ES-I3 (cell line): Measurements from ENCODE around the gene KLHDC4.
"Not testable (repeated sequence)": the region's sequence is repeated elsewhere in the genome, so short reads cannot be mapped to it uniquely, and the experiment has no call there.

Source experiments
- H3K36me3 ChIP-seq: 2 replicates; pipeline ENCODE4 v1.6.1; 2013; ENCODE audit warnings: mild to moderate bottlenecking, low read length, control low read depth, moderate library complexity; ENCODE audit not compliant: insufficient read depth
- H3K4me1 ChIP-seq: 2 replicates; pipeline ENCODE4 v1.6.1; 2013; ENCODE audit warnings: mild to moderate bottlenecking, control low read depth, low read length; ENCODE audit not compliant: insufficient read depth
- H3K9ac ChIP-seq: 2 replicates; pipeline ENCODE4 v1.6.1; 2013; ENCODE audit warnings: low read depth, mild to moderate bottlenecking, low read length, moderate library complexity
- H3K9me3 ChIP-seq: 2 replicates; pipeline ENCODE4 v1.6.1; 2013; ENCODE audit warnings: mild to moderate bottlenecking, low read length, moderate library complexity; ENCODE audit not compliant: control insufficient read depth, insufficient read depth

The KLHDC4 gene

DNA sequence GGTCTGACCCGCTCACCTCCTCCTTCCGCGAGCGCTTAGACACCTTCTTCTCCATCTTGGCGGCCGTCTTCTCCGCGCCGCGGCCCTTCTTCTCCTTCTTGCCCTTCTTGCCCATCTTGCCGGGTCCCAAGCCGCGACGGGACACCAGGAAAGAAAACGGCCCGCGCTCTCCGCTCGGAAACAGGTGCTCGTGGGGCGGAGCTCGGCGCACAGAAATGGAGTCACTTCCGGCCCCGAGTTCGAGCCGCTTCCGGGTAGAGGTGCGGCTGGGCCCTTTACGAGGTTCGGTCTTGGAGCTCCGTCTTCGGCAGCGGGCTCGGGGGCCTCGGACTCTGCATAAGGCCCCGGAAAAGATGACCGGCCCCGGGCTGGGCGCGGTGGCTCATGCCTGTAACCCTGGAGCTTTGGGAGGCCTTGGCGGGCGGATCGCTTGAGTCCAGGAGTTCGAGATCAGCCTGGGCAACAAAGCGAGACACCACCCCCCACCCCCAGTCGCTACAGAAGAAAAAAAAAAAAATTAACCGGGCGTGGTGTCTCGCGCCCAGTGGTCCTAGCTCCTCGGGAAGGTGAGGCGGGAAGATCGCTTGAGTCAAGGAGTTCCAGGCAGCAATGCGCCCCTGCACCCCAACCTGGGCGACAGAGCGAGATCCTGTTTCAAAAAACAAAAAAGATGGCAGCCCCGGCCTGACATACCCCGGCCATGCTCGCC, at the start of gene KLHDC4:
Gene KLHDC4, minus strand, starts transcription at position 211 of the 709 bp plus-strand sequence. Its CDS starts 96 bp downstream, at position 115.
- H3K9me3 ChIP-seq, result no peaks in the 10 kb centered on the region
- H3K4me1 ChIP-seq, result no peaks in the 10 kb centered on the region
- H3K36me3 ChIP-seq, result peaks cover 24% of the 10 kb centered on the region; the same call in 1 of the 2 replicates
- peak within 1 kb of the TSS; percentile 97 for H3K9ac ChIP-seq

- Histone ChIP-seq H3K4me1 (peaks cover 7% of the 10 kb centered on the region; the same call in 1 of the 2 replicates), H3K9ac (no peak overlapping the region), H3K36me3 (no peaks in the 10 kb centered on the region), H3K9me3 (peaks cover 8% of the 10 kb centered on the region; the same call in 1 of the 2 replicates)
Measured at GRCh38 chr16:87815567-87815966, 49.8 kb upstream of the KLHDC4 start.

GRCh38 chr16:87812200-87812656, 46.4 kb upstream of the KLHDC4 start:
- no peaks in the 10 kb centered on the region for H3K9me3 ChIP-seq
- peaks cover 4% of the 10 kb centered on the region; the same call in 1 of the 2 replicates for H3K4me1 ChIP-seq
- H3K36me3 ChIP-seq, result no peaks in the 10 kb centered on the region
- H3K9ac ChIP-seq, result no peak overlapping the region

- not testable (repeated sequence) for H3K36me3 ChIP-seq, H3K4me1 ChIP-seq, H3K9ac ChIP-seq, H3K9me3 ChIP-seq
Measured at GRCh38 chr16:87811454-87811853, 45.7 kb upstream of the KLHDC4 start.

GRCh38 chr16:87809150-87809902, 43.5 kb upstream of the KLHDC4 start:
- peaks cover 15% of the 10 kb centered on the region for H3K4me1 ChIP-seq
- no peaks in the 10 kb centered on the region for H3K9me3 ChIP-seq
- H3K36me3 ChIP-seq, result no peaks in the 10 kb centered on the region
- no peak overlapping the region for H3K9ac ChIP-seq

- Histone ChIP-seq H3K9me3 (no peaks in the 10 kb centered on the region), H3K36me3 (no peaks in the 10 kb centered on the region), H3K4me1 (peaks cover 15% of the 10 kb centered on the region), H3K9ac (no peak overlapping the region)
Measured at GRCh38 chr16:87808108-87808507, 42.3 kb upstream of the KLHDC4 start.

GRCh38 chr16:87806641-87807546, 41.1 kb upstream of the KLHDC4 start:
- peaks cover 15% of the 10 kb centered on the region for H3K4me1 ChIP-seq

GRCh38 chr16:87806261-87806640, 40.5 kb upstream of the KLHDC4 start:
- H3K4me1 ChIP-seq, result peaks cover 15% of the 10 kb centered on the region
- H3K9ac ChIP-seq, result peak overlapping the region; percentile 22
- no peaks in the 10 kb centered on the region for H3K9me3 ChIP-seq
- H3K36me3 ChIP-seq, result no peaks in the 10 kb centered on the region

More at GRCh38 chr16:87806641-87807546, 41.1 kb upstream of the KLHDC4 start:
- peak overlapping the region; percentile 22 for H3K9ac ChIP-seq
- no peaks in the 10 kb centered on the region for H3K9me3 ChIP-seq
- H3K36me3 ChIP-seq, result no peaks in the 10 kb centered on the region

DNA sequence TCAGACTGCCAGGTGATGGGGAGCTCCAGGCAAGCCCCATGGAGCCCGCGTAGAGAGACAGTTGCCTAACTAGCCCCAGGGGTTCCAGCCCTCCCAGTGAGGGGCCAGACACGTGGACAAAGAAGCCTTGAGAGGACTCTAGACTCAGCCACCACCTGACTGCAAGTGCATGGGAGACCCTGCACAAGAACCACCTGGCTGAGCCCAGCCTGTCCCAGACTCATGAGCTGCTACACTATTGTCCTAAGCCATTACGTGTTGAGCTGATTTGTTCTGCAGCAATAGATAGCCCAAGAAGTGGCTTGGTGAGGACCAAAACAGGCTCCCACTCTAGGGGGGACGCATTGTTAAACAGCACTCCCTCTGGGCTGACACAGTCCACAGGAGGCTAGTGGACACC, 37.6 kb upstream of the KLHDC4 start:
- Histone ChIP-seq H3K4me1 (peaks cover 10% of the 10 kb centered on the region), H3K9ac (no peak overlapping the region), H3K9me3 (no peaks in the 10 kb centered on the region), H3K36me3 (no peaks in the 10 kb centered on the region)

- Histone ChIP-seq H3K4me1 (peaks cover 10% of the 10 kb centered on the region), H3K9ac (no peak overlapping the region), H3K9me3 (no peaks in the 10 kb centered on the region), H3K36me3 (no peaks in the 10 kb centered on the region)
Measured at GRCh38 chr16:87802670-87803069, 36.9 kb upstream of the KLHDC4 start.

GRCh38 chr16:87801679-87802259, 36.0 kb upstream of the KLHDC4 start:
- H3K9ac ChIP-seq, result no peak overlapping the region
- no peaks in the 10 kb centered on the region for H3K9me3 ChIP-seq
- no peaks in the 10 kb centered on the region for H3K36me3 ChIP-seq
- H3K4me1 ChIP-seq, result peaks cover 8% of the 10 kb centered on the region

DNA sequence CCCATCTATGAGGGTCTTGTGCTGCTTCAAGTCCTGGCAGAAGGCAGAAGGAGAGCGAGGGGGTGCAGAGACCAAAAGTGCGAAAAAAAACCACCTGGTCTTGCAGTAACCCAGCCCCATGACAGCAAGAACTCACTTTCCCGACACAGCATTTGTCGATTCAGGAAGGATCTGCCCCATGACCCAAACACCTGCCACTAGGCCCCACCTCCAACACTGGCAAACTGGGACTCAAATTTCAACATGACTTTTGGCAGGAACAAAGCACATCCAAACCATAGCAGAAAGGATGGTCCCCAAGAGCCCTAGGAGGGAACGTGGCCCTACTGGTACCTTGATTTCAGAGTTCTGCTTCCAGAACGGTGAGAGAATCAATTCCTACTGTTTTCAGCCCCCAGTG, 34.7 kb upstream of the KLHDC4 start:
- H3K36me3 ChIP-seq, result no peaks in the 10 kb centered on the region
- H3K4me1 ChIP-seq, result no peaks in the 10 kb centered on the region
- H3K9me3 ChIP-seq, result no peaks in the 10 kb centered on the region
- H3K9ac ChIP-seq, result no peak overlapping the region

GRCh38 chr16:87795336-87795735, 29.6 kb upstream of the KLHDC4 start:
- H3K4me1 ChIP-seq, result no peaks in the 10 kb centered on the region
- H3K9me3 ChIP-seq, result no peaks in the 10 kb centered on the region
- no peak overlapping the region for H3K9ac ChIP-seq
- no peaks in the 10 kb centered on the region for H3K36me3 ChIP-seq
